ENCODE results near the gene TLE3. TPM values are rescaled to one million over a fixed set of nuclear protein-coding genes. Genes with fewer than 3 reads are reported as not detected.

TLE3 gene
- total RNA-seq, 1 donor = 196 TPM

DNA sequence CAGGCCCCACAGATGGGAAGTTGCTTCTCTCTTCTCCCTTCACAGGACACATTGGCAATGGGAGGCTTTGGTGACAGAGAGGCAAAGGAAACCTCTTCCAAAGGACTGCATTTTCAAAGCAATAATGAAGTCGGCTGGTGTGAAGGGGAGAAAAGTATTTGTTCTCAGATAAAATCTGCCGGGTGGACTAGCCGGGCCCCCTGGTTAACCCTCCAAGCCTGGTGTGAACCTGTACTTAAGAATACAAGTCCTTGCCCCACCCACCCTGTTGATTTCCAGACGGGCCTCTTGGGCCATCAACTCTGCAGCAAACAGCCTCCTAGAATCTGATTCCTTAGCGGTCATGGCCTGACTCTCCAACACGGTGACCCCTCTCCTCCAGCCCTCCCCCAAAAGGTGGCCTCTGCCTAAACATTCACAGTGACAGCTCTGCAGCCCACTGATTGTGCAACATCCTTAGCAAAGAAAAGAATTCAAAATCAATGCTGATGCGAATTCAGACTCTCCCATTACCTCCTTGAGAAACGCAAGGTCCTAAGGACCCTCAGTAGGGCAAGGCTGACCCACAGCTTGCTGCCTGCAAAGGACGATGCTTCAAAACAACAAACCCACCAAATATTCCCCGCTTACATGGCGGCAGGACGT is 9.9 kb downstream of the TLE3 start:
- Histone ChIP-seq H3K9me3 (ENCODE audit: low read depth, low read length) (no peaks in the 10 kb centered on the region), H3K27me3 (ENCODE audit: insufficient read depth, low read length) (no peaks in the 10 kb centered on the region), H3K4me3 (ENCODE audit: low read length) (no peak overlapping the region), H3K4me1 (ENCODE audit: insufficient read depth, low read length) (peaks cover 79% of the 10 kb centered on the region)

DNA sequence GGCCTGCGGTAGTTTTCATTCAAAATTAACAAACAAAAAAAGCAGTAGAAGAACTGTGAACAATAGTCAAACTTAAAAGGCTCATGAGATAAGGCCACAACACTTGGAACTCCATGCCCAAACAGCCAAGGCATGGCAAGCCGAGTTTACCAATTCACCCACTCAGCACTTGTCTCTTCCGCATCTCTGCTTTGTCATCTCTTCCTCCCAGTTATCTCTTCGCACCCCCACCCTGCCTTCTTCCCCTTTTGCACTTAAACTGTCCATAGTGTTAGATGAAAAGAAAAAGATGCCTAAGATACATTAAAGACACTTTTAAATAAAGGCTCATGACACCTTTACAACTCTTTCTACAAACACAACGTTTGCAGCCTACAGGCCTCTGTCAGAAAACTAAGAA is 11.1 kb downstream of the TLE3 start:
- no peaks in the 10 kb centered on the region for H3K27me3 ChIP-seq (ENCODE audit: insufficient read depth, low read length)
- peaks cover 67% of the 10 kb centered on the region for H3K4me1 ChIP-seq (ENCODE audit: insufficient read depth, low read length)
- H3K4me3 ChIP-seq (ENCODE audit: low read length) = no peak overlapping the region
- no peaks in the 10 kb centered on the region for H3K9me3 ChIP-seq (ENCODE audit: low read depth, low read length)

DNA sequence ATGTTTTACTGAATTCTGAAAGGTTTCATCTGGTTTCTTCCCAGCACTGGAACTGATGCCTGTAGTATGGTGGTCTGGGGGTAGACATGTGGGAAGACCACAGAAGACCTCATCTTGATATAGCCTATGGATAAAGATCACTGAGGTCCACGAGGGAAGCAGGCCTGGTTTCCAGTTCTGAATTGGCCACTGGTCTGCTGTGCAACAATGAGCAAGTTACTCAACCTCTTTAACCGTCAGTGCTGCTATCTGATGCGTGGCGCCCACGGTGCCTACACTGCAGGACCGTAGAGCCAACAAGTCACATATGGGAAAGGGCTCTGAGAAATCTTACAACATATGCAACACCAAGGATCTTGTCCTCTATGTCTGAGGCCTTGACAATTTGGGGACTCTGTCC is 13.3 kb downstream of the TLE3 start:
- H3K27me3 ChIP-seq (ENCODE audit: insufficient read depth, low read length) = no peaks in the 10 kb centered on the region
- H3K4me3 ChIP-seq (ENCODE audit: low read length) = no peak overlapping the region
- H3K4me1 ChIP-seq (ENCODE audit: insufficient read depth, low read length) = peaks cover 51% of the 10 kb centered on the region
- no peaks in the 10 kb centered on the region for H3K9me3 ChIP-seq (ENCODE audit: low read depth, low read length)

DNA sequence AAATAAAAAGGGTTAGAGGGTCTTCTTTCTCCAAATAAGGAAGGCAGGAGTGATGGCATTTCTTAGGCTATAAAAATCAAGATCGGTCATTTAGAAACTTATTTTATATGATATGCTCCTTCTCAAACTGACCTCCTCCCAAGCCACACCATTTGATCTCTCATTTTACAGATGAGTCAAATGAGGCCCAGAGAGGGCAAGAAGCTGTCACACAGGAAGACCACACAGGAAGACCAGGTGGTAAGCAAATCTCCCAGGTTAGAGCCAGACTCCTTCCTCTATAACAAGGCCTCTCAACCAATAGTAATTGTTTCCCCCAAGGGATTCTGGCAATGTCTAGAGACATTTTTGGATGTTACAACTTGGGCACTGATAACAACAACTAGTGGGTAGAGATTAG is 13.8 kb downstream of the TLE3 start:
- no peaks in the 10 kb centered on the region for H3K27me3 ChIP-seq (ENCODE audit: insufficient read depth, low read length)
- H3K4me3 ChIP-seq (ENCODE audit: low read length) = no peak overlapping the region
- peaks cover 46% of the 10 kb centered on the region for H3K4me1 ChIP-seq (ENCODE audit: insufficient read depth, low read length)
- H3K9me3 ChIP-seq (ENCODE audit: low read depth, low read length) = no peaks in the 10 kb centered on the region

DNA sequence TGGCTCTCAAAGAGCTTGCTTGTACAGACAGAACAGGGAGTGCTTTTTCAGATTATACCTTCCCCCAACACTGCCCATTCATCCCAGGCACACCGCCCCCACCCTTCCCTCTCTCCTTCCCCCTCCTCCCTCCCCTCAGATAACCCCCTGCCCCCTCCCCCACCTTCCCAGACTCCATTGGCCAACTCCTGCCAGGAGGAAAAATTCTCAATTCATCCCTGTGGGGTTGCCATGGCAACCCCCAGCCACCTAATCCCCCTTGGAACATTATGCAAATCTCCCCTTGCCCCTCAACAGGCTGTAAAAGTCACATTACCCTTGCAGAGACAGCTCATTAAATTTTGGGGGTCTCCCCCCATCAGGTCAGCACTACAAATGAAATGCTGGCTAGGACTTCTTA is 14.3 kb downstream of the TLE3 start:
- Histone ChIP-seq H3K9me3 (ENCODE audit: low read depth, low read length) (no peaks in the 10 kb centered on the region), H3K27me3 (ENCODE audit: insufficient read depth, low read length) (no peaks in the 10 kb centered on the region), H3K4me3 (ENCODE audit: low read length) (no peak overlapping the region), H3K4me1 (ENCODE audit: insufficient read depth, low read length) (peaks cover 43% of the 10 kb centered on the region)

DNA sequence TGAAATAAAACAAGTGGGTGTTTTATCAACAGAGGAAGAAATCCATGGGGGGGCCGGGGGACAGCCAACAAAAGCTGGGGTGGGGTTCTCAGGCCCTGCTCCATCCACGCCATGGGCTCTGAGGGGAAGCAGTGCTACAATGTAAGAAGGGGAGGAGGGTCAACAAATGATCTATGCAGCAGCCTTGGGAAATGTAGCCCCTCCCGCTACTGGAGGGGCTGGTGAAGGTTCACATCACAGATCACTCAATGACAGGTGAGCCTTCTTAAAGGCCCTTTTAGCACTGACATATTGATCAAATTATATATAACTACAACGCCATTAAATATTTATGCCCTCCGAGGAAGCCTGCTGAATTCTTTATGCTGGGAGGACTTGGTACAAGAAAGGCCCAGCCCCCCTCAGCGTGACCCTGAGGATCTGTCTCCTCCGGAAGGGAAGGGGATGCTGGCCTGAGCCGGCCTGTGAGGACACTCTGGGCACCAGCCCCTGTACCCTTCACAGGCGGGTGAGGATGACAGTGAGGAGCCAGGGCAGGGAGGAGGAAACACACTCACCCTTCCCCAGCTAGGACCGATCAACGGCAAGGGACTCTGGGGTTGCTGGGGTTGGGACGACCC is 15.3 kb downstream of the TLE3 start:
- Histone ChIP-seq H3K9me3 (ENCODE audit: low read depth, low read length) (no peaks in the 10 kb centered on the region), H3K27me3 (ENCODE audit: insufficient read depth, low read length) (no peaks in the 10 kb centered on the region), H3K4me1 (ENCODE audit: insufficient read depth, low read length) (peaks cover 33% of the 10 kb centered on the region), H3K4me3 (ENCODE audit: low read length) (no peak overlapping the region)

DNA sequence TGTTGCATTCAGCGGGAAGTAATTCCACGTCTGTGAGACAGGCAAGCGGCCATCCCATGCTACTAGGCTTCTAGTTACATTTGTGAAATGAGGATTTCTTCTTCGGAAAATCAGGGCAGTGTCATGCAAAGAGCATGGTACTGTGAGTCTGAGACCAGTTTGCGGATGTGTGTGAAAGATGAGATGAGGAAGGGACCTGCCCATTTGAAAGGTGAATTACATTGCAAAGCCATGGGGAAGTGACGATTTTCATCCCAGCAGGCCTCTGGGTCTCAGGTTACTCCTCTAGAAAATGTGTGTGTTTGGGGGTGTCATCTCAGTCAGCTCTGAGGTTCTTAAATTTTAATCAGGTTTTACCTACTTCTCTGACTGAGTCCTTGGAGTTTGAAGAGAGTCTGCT is 16.1 kb downstream of the TLE3 start:
- Histone ChIP-seq H3K27me3 (ENCODE audit: insufficient read depth, low read length) (no peaks in the 10 kb centered on the region), H3K4me3 (ENCODE audit: low read length) (no peak overlapping the region), H3K9me3 (ENCODE audit: low read depth, low read length) (no peaks in the 10 kb centered on the region), H3K4me1 (ENCODE audit: insufficient read depth, low read length) (peaks cover 25% of the 10 kb centered on the region)

DNA sequence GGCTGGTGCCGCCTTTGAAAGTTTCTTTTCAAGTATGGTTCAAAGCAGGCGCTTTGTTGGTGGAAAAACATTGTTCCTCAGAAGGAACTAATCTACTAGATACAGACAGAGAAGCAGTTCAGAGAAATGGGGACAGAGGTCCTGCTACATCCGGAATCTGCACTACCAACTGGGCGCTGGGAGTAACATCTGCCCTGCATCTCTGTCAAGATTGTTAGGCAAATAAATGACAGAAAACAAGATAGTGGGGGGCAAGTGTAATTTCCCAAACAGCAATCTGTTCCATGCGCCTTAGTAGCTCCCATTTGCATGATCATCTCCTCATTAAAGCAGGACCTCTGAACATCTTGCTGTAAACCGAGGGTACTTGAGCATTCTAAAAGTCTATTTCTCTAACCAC is 17.4 kb downstream of the TLE3 start:
- Histone ChIP-seq H3K27me3 (ENCODE audit: insufficient read depth, low read length) (no peaks in the 10 kb centered on the region), H3K4me3 (ENCODE audit: low read length) (no peak overlapping the region), H3K4me1 (ENCODE audit: insufficient read depth, low read length) (peaks cover 12% of the 10 kb centered on the region), H3K9me3 (ENCODE audit: low read depth, low read length) (no peaks in the 10 kb centered on the region)

DNA sequence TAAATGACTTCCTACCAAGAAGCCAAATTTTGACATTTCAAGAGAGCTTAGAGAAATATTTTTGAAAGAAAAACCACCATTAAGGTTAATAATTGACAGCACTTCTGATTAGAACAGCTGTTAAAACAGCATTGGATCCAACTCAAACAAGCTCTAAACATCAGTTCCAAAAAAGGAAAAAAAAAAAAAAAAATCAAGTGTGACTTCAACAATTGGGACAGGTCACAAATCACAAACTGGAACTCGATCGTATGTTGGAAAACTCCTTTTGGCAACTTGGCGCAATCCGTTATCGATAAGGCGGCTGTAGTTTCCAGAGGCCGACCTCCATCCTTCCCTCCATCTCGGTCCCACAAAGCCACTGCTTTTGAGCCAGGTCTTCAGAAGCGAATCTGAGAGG is 17.8 kb downstream of the TLE3 start:
- no peaks in the 10 kb centered on the region for H3K9me3 ChIP-seq (ENCODE audit: low read depth, low read length)
- H3K27me3 ChIP-seq (ENCODE audit: insufficient read depth, low read length) = no peaks in the 10 kb centered on the region
- H3K4me3 ChIP-seq (ENCODE audit: low read length) = no peak overlapping the region
- H3K4me1 ChIP-seq (ENCODE audit: insufficient read depth, low read length) = peaks cover 8% of the 10 kb centered on the region

DNA sequence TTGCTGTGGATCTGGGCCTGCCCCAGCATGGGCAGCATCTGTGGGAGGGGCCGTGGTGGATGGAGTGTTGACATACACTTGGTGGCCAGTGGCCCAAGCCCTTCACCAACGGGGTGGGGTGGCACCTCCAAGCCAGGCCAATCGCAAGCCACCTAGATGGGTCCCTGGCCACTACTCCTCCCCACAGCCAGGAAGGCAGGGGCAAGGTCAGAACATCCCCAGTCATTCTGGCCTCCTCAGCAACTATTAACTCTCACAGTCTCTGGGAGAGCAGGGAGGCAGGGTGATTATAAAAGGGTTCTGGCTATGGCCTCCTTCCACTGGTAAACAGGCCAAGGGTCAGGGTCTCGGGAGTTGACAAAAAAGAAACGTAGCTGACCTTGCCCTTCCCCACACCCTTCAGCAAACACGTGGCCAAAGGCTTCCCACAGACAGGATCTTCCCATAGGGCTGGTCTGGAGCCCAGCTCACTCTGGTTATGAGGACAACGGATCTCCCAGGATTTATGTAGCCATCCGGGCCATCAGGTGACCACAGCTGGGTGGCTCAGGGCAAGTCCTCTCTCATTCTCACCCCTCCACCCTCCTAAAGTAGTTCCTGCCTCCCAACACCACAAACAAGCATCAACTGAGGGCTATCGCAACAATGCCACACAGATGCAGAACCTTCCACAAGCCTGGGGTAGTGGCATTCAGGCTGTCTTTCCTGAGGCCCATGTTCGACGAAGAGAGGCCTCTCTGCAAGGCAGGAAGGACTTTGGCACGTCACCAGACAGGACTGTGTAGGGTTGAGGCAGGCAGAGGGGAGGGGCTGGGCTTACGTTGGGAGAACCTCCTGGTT is 18.9 kb downstream of the TLE3 start:
- Histone ChIP-seq H3K9me3 (ENCODE audit: low read depth, low read length) (no peaks in the 10 kb centered on the region), H3K4me3 (ENCODE audit: low read length) (no peak overlapping the region), H3K4me1 (ENCODE audit: insufficient read depth, low read length) (no peaks in the 10 kb centered on the region), H3K27me3 (ENCODE audit: insufficient read depth, low read length) (no peaks in the 10 kb centered on the region)

DNA sequence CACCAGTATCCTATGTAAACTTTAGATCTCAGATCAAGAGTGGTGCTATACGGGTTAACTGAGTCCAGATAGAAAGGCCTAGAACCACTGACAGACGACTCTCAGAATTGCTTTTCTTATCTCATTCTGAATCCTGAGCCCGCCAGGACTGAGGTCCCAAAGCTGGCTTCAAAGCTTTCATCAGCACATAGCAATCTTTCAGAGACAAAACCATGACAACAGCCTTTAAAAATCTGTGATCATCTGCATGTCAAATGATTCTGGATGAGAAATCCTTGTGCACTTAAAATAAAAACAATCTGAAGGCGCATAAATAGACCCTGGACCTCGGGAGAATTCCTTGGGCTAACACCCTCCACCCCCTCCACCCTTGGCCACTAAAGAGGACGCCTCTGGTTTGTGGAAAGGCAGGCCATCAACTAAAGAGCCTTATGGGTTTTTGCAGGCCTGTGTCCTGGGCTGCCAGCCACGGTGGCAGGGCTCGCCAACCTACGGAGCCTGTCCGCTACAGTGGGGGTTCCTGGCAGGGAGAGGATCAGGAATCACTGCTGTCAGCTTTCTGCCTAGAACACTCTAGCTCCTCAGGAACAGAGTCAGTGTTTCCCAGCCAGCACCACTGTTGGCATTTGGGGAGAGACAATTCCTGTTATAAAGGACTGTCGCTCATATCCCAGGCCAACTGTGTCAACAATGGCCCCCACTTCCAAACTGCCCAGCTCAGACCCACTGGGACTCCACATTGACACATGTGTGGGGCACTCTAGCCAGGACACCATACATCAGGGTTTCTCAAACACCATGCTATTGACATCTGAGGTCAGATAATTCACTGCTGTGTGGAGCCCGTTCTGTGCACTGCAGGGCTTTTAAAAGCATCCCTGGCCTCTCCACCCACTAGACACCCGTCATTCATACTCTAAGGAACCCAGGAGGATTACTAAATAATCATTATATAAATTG is 20.2 kb downstream of the TLE3 start:
- H3K4me3 ChIP-seq (ENCODE audit: low read length) = no peak overlapping the region
- H3K27me3 ChIP-seq (ENCODE audit: insufficient read depth, low read length) = no peaks in the 10 kb centered on the region
- no peaks in the 10 kb centered on the region for H3K4me1 ChIP-seq (ENCODE audit: insufficient read depth, low read length)
- H3K9me3 ChIP-seq (ENCODE audit: low read depth, low read length) = no peaks in the 10 kb centered on the region

DNA sequence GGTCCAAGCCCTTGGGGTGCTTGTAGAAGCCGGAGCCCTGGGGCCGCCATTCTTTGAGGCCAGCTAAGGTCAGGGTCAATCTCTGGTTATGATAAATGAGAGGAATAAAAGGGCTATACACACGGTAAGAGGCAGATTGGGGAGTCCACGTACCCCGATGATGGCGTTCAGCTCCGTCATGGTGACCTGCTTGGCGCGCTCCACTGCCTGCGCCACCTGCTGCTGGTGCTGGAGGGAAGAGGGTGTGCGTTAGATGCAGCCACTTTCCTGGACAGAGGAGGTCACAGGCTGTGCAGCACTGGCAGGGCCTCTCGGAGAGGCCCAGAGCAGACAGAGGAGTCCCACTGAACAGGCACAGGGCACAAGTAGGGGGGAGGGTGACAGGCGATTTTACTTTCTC is 23.3 kb downstream of the TLE3 start:
- no peaks in the 10 kb centered on the region for H3K4me1 ChIP-seq (ENCODE audit: insufficient read depth, low read length)
- H3K9me3 ChIP-seq (ENCODE audit: low read depth, low read length) = no peaks in the 10 kb centered on the region
- no peaks in the 10 kb centered on the region for H3K27me3 ChIP-seq (ENCODE audit: insufficient read depth, low read length)
- no peak overlapping the region for H3K4me3 ChIP-seq (ENCODE audit: low read length)

DNA sequence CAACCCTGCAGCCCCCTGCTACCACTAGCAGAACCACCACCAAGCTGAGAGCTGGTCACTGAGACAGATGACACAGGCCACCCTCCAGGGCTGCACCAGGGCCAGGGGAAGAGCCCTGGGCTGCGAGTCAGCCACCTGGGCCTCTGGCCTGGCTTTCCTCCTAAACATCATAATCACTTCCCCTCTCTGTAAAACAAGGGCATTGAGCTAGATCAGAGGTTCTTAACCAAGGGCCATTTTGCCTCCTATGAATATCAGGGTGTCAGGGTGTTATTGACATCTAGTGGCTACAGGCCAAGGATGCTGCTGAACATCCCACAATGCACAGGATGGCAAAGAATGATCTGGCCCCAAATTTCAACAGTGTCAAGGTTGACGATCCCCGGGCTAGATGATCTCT is 25.2 kb downstream of the TLE3 start:
- no peak overlapping the region for H3K4me3 ChIP-seq (ENCODE audit: low read length)
- no peaks in the 10 kb centered on the region for H3K9me3 ChIP-seq (ENCODE audit: low read depth, low read length)
- no peaks in the 10 kb centered on the region for H3K4me1 ChIP-seq (ENCODE audit: insufficient read depth, low read length)
- H3K27me3 ChIP-seq (ENCODE audit: insufficient read depth, low read length) = no peaks in the 10 kb centered on the region

DNA sequence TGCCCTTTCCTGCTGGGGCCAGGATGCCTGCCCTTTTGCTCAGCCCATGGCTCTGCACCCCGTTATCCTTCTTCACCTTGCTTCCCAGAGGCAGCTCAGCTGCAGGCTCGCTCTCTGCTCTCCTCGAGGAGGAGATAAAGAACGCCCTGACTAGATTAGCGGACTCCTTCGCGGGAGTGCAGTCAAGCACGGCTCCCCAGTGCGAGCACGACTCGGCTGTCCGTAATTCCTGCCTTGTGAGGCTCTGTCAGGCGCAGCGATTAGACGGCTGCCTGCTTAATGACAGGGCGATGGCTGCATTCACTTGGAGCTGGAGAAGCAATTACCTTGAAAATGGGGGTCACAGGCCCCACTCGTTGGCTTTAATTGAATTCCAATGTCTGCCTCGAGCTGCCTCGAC is 25.9 kb downstream of the TLE3 start:
- H3K27me3 ChIP-seq (ENCODE audit: insufficient read depth, low read length) = no peaks in the 10 kb centered on the region
- no peak overlapping the region for H3K4me3 ChIP-seq (ENCODE audit: low read length)
- H3K9me3 ChIP-seq (ENCODE audit: low read depth, low read length) = no peaks in the 10 kb centered on the region
- H3K4me1 ChIP-seq (ENCODE audit: insufficient read depth, low read length) = no peaks in the 10 kb centered on the region

DNA sequence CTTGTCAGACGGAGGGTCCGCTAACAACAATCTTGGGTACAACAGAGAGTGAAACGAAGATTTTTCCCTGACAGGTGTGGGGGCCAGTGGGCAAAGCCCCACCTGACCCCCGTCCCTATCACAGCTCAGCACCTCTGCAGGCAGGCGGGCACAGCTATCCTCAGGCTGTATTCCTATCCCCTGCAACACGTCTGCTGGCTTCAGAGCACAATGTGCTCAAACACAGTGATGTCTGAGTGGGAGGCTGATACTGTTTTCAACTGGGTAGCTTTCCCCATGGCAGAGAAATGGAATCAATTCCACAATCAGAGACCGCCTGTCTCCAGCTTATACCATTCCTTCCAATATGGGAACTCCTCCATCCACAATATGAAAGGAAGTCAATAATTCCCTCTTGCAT is 28.0 kb downstream of the TLE3 start:
- Histone ChIP-seq H3K4me1 (ENCODE audit: insufficient read depth, low read length) (no peaks in the 10 kb centered on the region), H3K4me3 (ENCODE audit: low read length) (no peak overlapping the region), H3K9me3 (ENCODE audit: low read depth, low read length) (no peaks in the 10 kb centered on the region), H3K27me3 (ENCODE audit: insufficient read depth, low read length) (no peaks in the 10 kb centered on the region)

Data from mononuclear cell (primary cell).